H9 (cell line): ENCODE measurements around the gene ARHGEF17. TPM values are rescaled to one million over a fixed set of nuclear protein-coding genes. Genes with fewer than 3 reads are reported as not detected.

Source experiments
- DNase-seq: peaks from one replicate; pipeline ENCODE4 v3.0.0-alpha.2; 2017
- H2AFZ ChIP-seq: one replicate; pipeline ENCODE4 v1.6.1; 2013; ENCODE audit warnings: mild to moderate bottlenecking, low read length, control low read depth, moderate library complexity
- H2AK5ac ChIP-seq: 2 replicates; pipeline ENCODE4 v1.6.1; 2013; ENCODE audit warnings: low read length, control low read depth, mixed read lengths; ENCODE audit not compliant: insufficient read length
- H2BK120ac ChIP-seq: one replicate; pipeline ENCODE4 v1.6.1; 2013; ENCODE audit warnings: low read depth, mild to moderate bottlenecking, low read length, control low read depth, inconsistent platforms; ENCODE audit not compliant: poor library complexity, severe bottlenecking
- H2BK12ac ChIP-seq: 2 replicates; pipeline ENCODE4 v1.6.1; 2013; ENCODE audit warnings: low read length, control low read depth, mixed read lengths, low read depth; ENCODE audit not compliant: insufficient read length
- H2BK15ac ChIP-seq: 2 replicates; pipeline ENCODE4 v1.6.1; 2013; ENCODE audit warnings: low read depth, low read length, control low read depth
- H2BK20ac ChIP-seq: one replicate; pipeline ENCODE4 v1.6.1; 2013; ENCODE audit warnings: low read depth, mild to moderate bottlenecking, low read length, control low read depth, inconsistent platforms; ENCODE audit not compliant: poor library complexity, severe bottlenecking
- H2BK5ac ChIP-seq: 2 replicates; pipeline ENCODE4 v1.6.1; 2013; ENCODE audit warnings: low read length, control low read depth, mixed read lengths; ENCODE audit not compliant: insufficient read length
- H3K14ac ChIP-seq: 2 replicates; pipeline ENCODE4 v1.6.1; 2013; ENCODE audit warnings: low read length, control low read depth; ENCODE audit not compliant: insufficient read depth
- H3K18ac ChIP-seq: 2 replicates; pipeline ENCODE4 v1.6.1; 2013; ENCODE audit warnings: low read depth, mild to moderate bottlenecking, mixed read lengths, low read length, control low read depth; ENCODE audit not compliant: insufficient read length
- H3K23ac ChIP-seq: 2 replicates; pipeline ENCODE4 v1.6.1; 2013; ENCODE audit warnings: low read length, control low read depth, mixed read lengths, low read depth; ENCODE audit not compliant: insufficient read length
- H3K23me2 ChIP-seq: 2 replicates; pipeline ENCODE4 v1.6.1; 2013; ENCODE audit warnings: low read depth, mild to moderate bottlenecking, mixed read lengths, low read length, control low read depth; ENCODE audit not compliant: insufficient read length, poor library complexity, severe bottlenecking
- H3K27ac ChIP-seq: 2 replicates; pipeline ENCODE4 v1.5.1; 2013; ENCODE audit warnings: low read length, control low read depth, mixed read lengths, low read depth; ENCODE audit not compliant: insufficient read length
- H3K27me3 ChIP-seq: 2 replicates; pipeline ENCODE4 v1.6.1; 2013; ENCODE audit warnings: low read length, control low read depth, inconsistent platforms; ENCODE audit not compliant: insufficient read depth
- H3K4ac ChIP-seq: 2 replicates; pipeline ENCODE4 v1.6.1; 2013; ENCODE audit warnings: low read depth, mild to moderate bottlenecking, control low read depth, inconsistent platforms, low read length, moderate library complexity
- H3K4me1 ChIP-seq: 2 replicates; pipeline ENCODE4 v1.6.1; 2013; ENCODE audit warnings: low read length, control low read depth, inconsistent platforms; ENCODE audit not compliant: insufficient read depth
- H3K4me2 ChIP-seq: 2 replicates; pipeline ENCODE4 v1.6.1; 2013; ENCODE audit warnings: low read length, control low read depth, mixed read lengths; ENCODE audit not compliant: insufficient read length, insufficient read depth
- H3K56ac ChIP-seq: 2 replicates; pipeline ENCODE4 v1.6.1; 2013; ENCODE audit warnings: low read depth, mild to moderate bottlenecking, mixed read lengths, low read length, control low read depth; ENCODE audit not compliant: insufficient read length
- H3K79me1 ChIP-seq: 2 replicates; pipeline ENCODE4 v1.6.1; 2013; ENCODE audit warnings: low read depth, mild to moderate bottlenecking, moderate library complexity, low read length, control low read depth, inconsistent platforms; ENCODE audit not compliant: insufficient read depth, poor library complexity, severe bottlenecking
- H3K79me2 ChIP-seq: 2 replicates; pipeline ENCODE4 v1.6.1; 2013; ENCODE audit warnings: low read length, control low read depth, inconsistent platforms; ENCODE audit not compliant: insufficient read depth
- H3K9ac ChIP-seq: 2 replicates; pipeline ENCODE4 v1.6.1; 2013; ENCODE audit warnings: low read length, control low read depth, mixed read lengths; ENCODE audit not compliant: insufficient read length; ENCODE audit errors: extremely low read depth
- H3K9me3 ChIP-seq: one replicate; pipeline ENCODE4 v1.6.1; 2013; ENCODE audit warnings: low read depth, low read length, inconsistent platforms; ENCODE audit not compliant: control insufficient read depth
- H3T11ph ChIP-seq: one replicate; pipeline ENCODE4 v1.6.1; 2013; ENCODE audit warnings: mild to moderate bottlenecking, low read length, control low read depth, inconsistent platforms
- H4K20me1 ChIP-seq: one replicate; pipeline ENCODE4 v1.6.1; 2013; ENCODE audit not compliant: control insufficient read depth, insufficient read length, insufficient read depth
- H4K5ac ChIP-seq: 2 replicates; pipeline ENCODE4 v1.6.1; 2013; ENCODE audit warnings: low read depth, mild to moderate bottlenecking, mixed read lengths, low read length, control low read depth; ENCODE audit not compliant: insufficient read length
- H4K8ac ChIP-seq: replicated peaks from 2 replicates; pipeline ENCODE4 v1.6.1; 2013; ENCODE audit warnings: low read length, control low read depth, mixed read lengths, low read depth; ENCODE audit not compliant: insufficient read length
- H4K91ac ChIP-seq: 2 replicates; pipeline ENCODE4 v1.6.1; 2013; ENCODE audit warnings: low read depth, mild to moderate bottlenecking, moderate library complexity, mixed read lengths, low read length, control low read depth; ENCODE audit not compliant: insufficient read length
- H3K27ac Mint-ChIP-seq, 3 experiments: 2 replicates in 2 of 3; 3 replicates in 1 of 3; pipeline ENCODE4 v1.8.0; 2020 to 2021; ENCODE audit warnings: mixed read lengths in 3 of 3, mild to moderate bottlenecking in 1 of 3, moderate library complexity in 1 of 3
- H3K27me3 Mint-ChIP-seq: 2 replicates; pipeline ENCODE4 v1.8.0; 2021; ENCODE audit warnings: low read depth, mild to moderate bottlenecking, moderate library complexity, mixed read lengths
- H3K36me3 Mint-ChIP-seq, 3 experiments: 2 replicates in 2 of 3; 3 replicates in 1 of 3; pipeline ENCODE4 v1.8.0; 2020 to 2021; ENCODE audit warnings: low read depth in 3 of 3, mixed read lengths in 3 of 3; ENCODE audit not compliant: insufficient read depth in 1 of 3
- H3K4me1 Mint-ChIP-seq, 2 experiments: 2 replicates each; pipeline ENCODE4 v1.8.0; 2020; ENCODE audit warnings: mixed read lengths in 2 of 2
- H3K4me3 Mint-ChIP-seq, 2 experiments: 2 replicates in 1 of 2; 3 replicates in 1 of 2; pipeline ENCODE4 v1.8.0; 2020 to 2021; ENCODE audit warnings: mild to moderate bottlenecking in 2 of 2, mixed read lengths in 2 of 2, moderate library complexity in 1 of 2
- H3K9me3 Mint-ChIP-seq, 2 experiments: 2 replicates in 1 of 2; 3 replicates in 1 of 2; pipeline ENCODE4 v1.8.0; 2020; ENCODE audit warnings: mild to moderate bottlenecking in 2 of 2, mixed read lengths in 2 of 2, moderate library complexity in 1 of 2
- CTCF ChIP-seq: fragments of 200-600 bp; sonication (generic); conservative IDR thresholded peaks from 3 replicates; pipeline ENCODE4 v1.8.0; 2021; ENCODE audit warnings: antibody characterized with exemption, mild to moderate bottlenecking
- WGBS: extraction: QIAGEN DNeasy Blood & Tissue Kit; methylation state at CpG from one replicate; pipeline ENCODE4 v1.1.7; 2013; ENCODE audit warnings: missing lambda C conversion rate, low lambda C conversion rate, mixed read lengths; ENCODE audit not compliant: insufficient read length; ENCODE audit errors: extremely low coverage; 5-methylcytosine and 5-hydroxymethylcytosine counted together
- total RNA-seq: library from RNA; stranded (reverse); gene quantifications from 2 replicates; pipeline ENCODE4 v1.2.1, GENCODE V29; 2021

The ARHGEF17 gene
- total RNA-seq, 1 experiment from 2014 or later, result 7.4 TPM

- no peak overlapping the region for H2AK5ac ChIP-seq
- H2BK12ac ChIP-seq, result no peak overlapping the region
- no peak overlapping the region; a peak in 1 of 5 replicates for H3K4me3 Mint-ChIP-seq
- no peak overlapping the region for H4K91ac ChIP-seq
- no peak overlapping the region for H2BK20ac ChIP-seq
- no peak overlapping the region for H2AFZ ChIP-seq
- H3K4me2 ChIP-seq, result no peak overlapping the region
- H3K4me1 Mint-ChIP-seq, result peaks cover 0 to 10% of the 10 kb centered on the region in 2 experiments; a peak in 3 of 4 replicates
- H3K9ac ChIP-seq, result no peak overlapping the region
- no peak overlapping the region for H3T11ph ChIP-seq
- H3K36me3 Mint-ChIP-seq, result no peaks in the 10 kb centered on the region
- H3K4ac ChIP-seq, result no peak overlapping the region
- peak overlapping the region in 1 of 3 experiments; percentile 17; a peak in 1 of 7 replicates for H3K27ac Mint-ChIP-seq
- no peaks in the 10 kb centered on the region for H4K20me1 ChIP-seq
- H2BK120ac ChIP-seq, result no peak overlapping the region
- no CpG with 5 or more reads among the region's 3 CpGs for WGBS
- H3K56ac ChIP-seq, result no peak overlapping the region
- H3K9me3 Mint-ChIP-seq, result no peaks in the 10 kb centered on the region
- no peaks in the 10 kb centered on the region for H3K79me2 ChIP-seq
- TF ChIP-seq CTCF, result no peak
- H3K27ac ChIP-seq, result no peak overlapping the region
- no peaks in the 10 kb centered on the region for H3K23me2 ChIP-seq
- H3K23ac ChIP-seq, result no peak overlapping the region
- no peak overlapping the region for H2BK15ac ChIP-seq
- peaks cover 19% of the 10 kb centered on the region for H3K27me3 Mint-ChIP-seq
- no peaks in the 10 kb centered on the region for H3K79me1 ChIP-seq
- H3K14ac ChIP-seq, result no peak overlapping the region
- no peaks in the 10 kb centered on the region for H3K9me3 ChIP-seq
- no peaks in the 10 kb centered on the region for H3K4me1 ChIP-seq
- peak; percentile 4 for DNase-seq
- no peak overlapping the region for H2BK5ac ChIP-seq
- no peak overlapping the region for H3K18ac ChIP-seq
- no peak overlapping the region for H4K5ac ChIP-seq
- H3K27me3 ChIP-seq, result peaks cover 2% of the 10 kb centered on the region; the same call in 1 of the 2 replicates
- no peak overlapping the region for H4K8ac ChIP-seq
Measured at GRCh38 chr11:73259406-73260126, 48.5 kb upstream of the ARHGEF17 start.
